Nephron (organoid): ENCODE results near the gene DNAAF2.
"Not testable (repeated sequence)": the region's sequence is repeated elsewhere in the genome, so short reads cannot be mapped to it uniquely, and the experiment has no call there.

Experiments
- H3K27ac Mint-ChIP-seq, 3 experiments: 2 replicates each; pipeline ENCODE4 v1.8.0; 2020; ENCODE audit warnings: mixed read lengths in 3 of 3, mild to moderate bottlenecking in 2 of 3, moderate library complexity in 1 of 3
- H3K27me3 Mint-ChIP-seq: 2 replicates; pipeline ENCODE4 v1.8.0; 2021; ENCODE audit warnings: low read depth, mild to moderate bottlenecking, moderate library complexity, mixed read lengths
- H3K36me3 Mint-ChIP-seq: 2 replicates; pipeline ENCODE4 v1.8.0; 2020; ENCODE audit warnings: low read depth, mixed read lengths
- H3K4me1 Mint-ChIP-seq: 2 replicates; pipeline ENCODE4 v1.8.0; 2020; ENCODE audit warnings: mixed read lengths
- H3K4me3 Mint-ChIP-seq, 3 experiments: 2 replicates each; pipeline ENCODE4 v1.8.0; 2020; ENCODE audit warnings: mild to moderate bottlenecking in 3 of 3, mixed read lengths in 3 of 3, moderate library complexity in 2 of 3
- H3K9me3 Mint-ChIP-seq: 2 replicates; pipeline ENCODE4 v1.8.0; 2020; ENCODE audit warnings: mixed read lengths
- CTCF ChIP-seq, 3 experiments: fragments of 200-600 bp; sonication (generic); IDR thresholded peaks; one replicate each; pipeline ENCODE4 v1.5.0; 2021; ENCODE audit warnings: antibody characterized with exemption in 3 of 3; ENCODE audit not compliant: unreplicated experiment in 3 of 3

Gene DNAAF2

GRCh38 chr14:49586673-49587460, 48.2 kb downstream of the DNAAF2 start:
- H3K27me3 Mint-ChIP-seq: no peaks in the 10 kb centered on the region
- H3K36me3 Mint-ChIP-seq: peaks cover 37% of the 10 kb centered on the region
- H3K9me3 Mint-ChIP-seq: no peaks in the 10 kb centered on the region
- peak; percentile 86 to 94 (median 87) for TF ChIP-seq CTCF (IDR thresholded peaks at IDR 0.05; ENCODE audit: unreplicated experiment in 3 of 3)
- H3K4me3 Mint-ChIP-seq: peak overlapping the region; percentile 86 to 95 (median 94)
- H3K27ac Mint-ChIP-seq: peak overlapping the region; percentile 95 to 99 (median 98)
- H3K4me1 Mint-ChIP-seq: peaks cover 29% of the 10 kb centered on the region

- Mint-ChIP-seq H3K27ac (peak within 1 kb of the TSS; percentile 95 to 99 (median 98)), H3K4me1 (peaks cover 36% of the 10 kb centered on the region), H3K36me3 (peaks cover 45% of the 10 kb centered on the region), H3K27me3 (no peaks in the 10 kb centered on the region), H3K4me3 (peak within 1 kb of the TSS; percentile 86 to 95 (median 94)), H3K9me3 (no peaks in the 10 kb centered on the region)
- TF ChIP-seq CTCF (IDR thresholded peaks at IDR 0.05; ENCODE audit: unreplicated experiment in 3 of 3): no peak
These were observed 49.0 kb downstream of the DNAAF2 start, which contains the start of gene RPS29 for GRCh38 chr14:49585803-49586672. RPS29 (minus strand) TSS chr14:49586380; CDS start chr14:49586346, 34 bp downstream.

GRCh38 chr14:49584981-49585640, 49.9 kb downstream of the DNAAF2 start:
- peak overlapping the region; percentile 95 to 99 (median 98) for H3K27ac Mint-ChIP-seq
- H3K4me1 Mint-ChIP-seq: peaks cover 36% of the 10 kb centered on the region
- peaks cover 47% of the 10 kb centered on the region for H3K36me3 Mint-ChIP-seq
- H3K9me3 Mint-ChIP-seq, H3K27me3 Mint-ChIP-seq: not testable (repeated sequence)
- H3K4me3 Mint-ChIP-seq: peak overlapping the region; percentile 86 to 95 (median 94)

- Mint-ChIP-seq H3K9me3 (no peaks in the 10 kb centered on the region), H3K27me3 (no peaks in the 10 kb centered on the region), H3K36me3 (peaks cover 47% of the 10 kb centered on the region), H3K27ac (peak overlapping the region in 2 of 3 experiments; percentile 79 to 99), H3K4me3 (peak overlapping the region; percentile 86 to 95 (median 94)), H3K4me1 (peaks cover 36% of the 10 kb centered on the region)
- TF ChIP-seq CTCF (IDR thresholded peaks at IDR 0.05; ENCODE audit: unreplicated experiment in 3 of 3): no peak
These were observed 51.0 kb downstream of the DNAAF2 start for GRCh38 chr14:49584058-49584457.

- peak overlapping the region; percentile 86 to 95 (median 94) for H3K4me3 Mint-ChIP-seq
- H3K36me3 Mint-ChIP-seq: peaks cover 47% of the 10 kb centered on the region
- TF ChIP-seq CTCF (IDR thresholded peaks at IDR 0.05; ENCODE audit: unreplicated experiment in 3 of 3): no peak
These were observed 51.4 kb downstream of the DNAAF2 start for GRCh38 chr14:49583629-49584028.

More at GRCh38 chr14:49583629-49584028, 51.4 kb downstream of the DNAAF2 start:
- no peaks in the 10 kb centered on the region for H3K9me3 Mint-ChIP-seq
- peaks cover 36% of the 10 kb centered on the region for H3K4me1 Mint-ChIP-seq
- peak overlapping the region in 2 of 3 experiments; percentile 79 to 99 for H3K27ac Mint-ChIP-seq
- H3K27me3 Mint-ChIP-seq: no peaks in the 10 kb centered on the region
